ENCODE measurements around the gene AMPD3.
A peak's percentile ranks its signal among the peaks of the same experiment; 100 is the strongest.

AMPD3 gene

GRCh38 chr11:10505278-10506007, 50.4 kb downstream of the AMPD3 start:
- no peak overlapping the region for H3K4me3 ChIP-seq (ENCODE audit: low read length)
- H3K36me3 ChIP-seq (replicated peaks; ENCODE audit: low read depth, low read length) = peaks cover 62% of the 10 kb centered on the region
- H3K9me3 ChIP-seq (ENCODE audit: insufficient read depth, low read length) = no peaks in the 10 kb centered on the region
- H3K79me2 ChIP-seq (ENCODE audit: low read length) = no peaks in the 10 kb centered on the region
- no peak overlapping the region for H3K27ac ChIP-seq (ENCODE audit: low read length)
- no peak overlapping the region for H3K9ac ChIP-seq (ENCODE audit: low read length)
- TF ChIP-seq EZH2phosphoT487 (IDR thresholded peaks at IDR 0.05; ENCODE audit: low read depth) (no peak), CTCF (IDR thresholded peaks at IDR 0.05; ENCODE audit: low read depth, low read length) (no peak)
- H3K27me3 ChIP-seq (ENCODE audit: low read depth, low read length) = no peaks in the 10 kb centered on the region
- no peak overlapping the region for H3K4me2 ChIP-seq (ENCODE audit: low read length)
- H2AFZ ChIP-seq (ENCODE audit: low read depth, low read length) = no peak overlapping the region
- peaks cover 22% of the 10 kb centered on the region for H3K4me1 ChIP-seq (ENCODE audit: low read length)
- no peaks in the 10 kb centered on the region; the same call in 1 of the 2 replicates for H4K20me1 ChIP-seq (ENCODE audit: insufficient read depth, low read length)

GRCh38 chr11:10506008-10506370, 50.9 kb downstream of the AMPD3 start:
- Histone ChIP-seq H3K79me2 (ENCODE audit: low read length) (no peaks in the 10 kb centered on the region), H3K9ac (ENCODE audit: low read length) (no peak overlapping the region), H3K27ac (ENCODE audit: low read length) (no peak overlapping the region), H3K4me2 (ENCODE audit: low read length) (no peak overlapping the region), H3K27me3 (ENCODE audit: low read depth, low read length) (no peaks in the 10 kb centered on the region), H4K20me1 (ENCODE audit: insufficient read depth, low read length) (no peaks in the 10 kb centered on the region; the same call in 1 of the 2 replicates), H3K9me3 (ENCODE audit: insufficient read depth, low read length) (no peaks in the 10 kb centered on the region), H3K4me3 (ENCODE audit: low read length) (no peak overlapping the region), H3K4me1 (ENCODE audit: low read length) (peaks cover 22% of the 10 kb centered on the region), H2AFZ (ENCODE audit: low read depth, low read length) (no peak overlapping the region), H3K36me3 (replicated peaks; ENCODE audit: low read depth, low read length) (peaks cover 62% of the 10 kb centered on the region)
- TF ChIP-seq CTCF (IDR thresholded peaks at IDR 0.05; ENCODE audit: low read depth, low read length) (no peak), EZH2phosphoT487 (IDR thresholded peaks at IDR 0.05; ENCODE audit: low read depth) (no peak)

- Histone ChIP-seq H3K4me1 (ENCODE audit: low read length) (no peaks in the 10 kb centered on the region), H2AFZ (ENCODE audit: low read depth, low read length) (no peak overlapping the region), H4K20me1 (ENCODE audit: insufficient read depth, low read length) (no peaks in the 10 kb centered on the region; the same call in 1 of the 2 replicates), H3K27me3 (ENCODE audit: low read depth, low read length) (no peaks in the 10 kb centered on the region), H3K27ac (ENCODE audit: low read length) (no peak overlapping the region), H3K9me3 (ENCODE audit: insufficient read depth, low read length) (no peaks in the 10 kb centered on the region), H3K4me2 (ENCODE audit: low read length) (no peak overlapping the region), H3K79me2 (ENCODE audit: low read length) (no peaks in the 10 kb centered on the region), H3K4me3 (ENCODE audit: low read length) (no peak overlapping the region), H3K36me3 (replicated peaks; ENCODE audit: low read depth, low read length) (peaks cover 35% of the 10 kb centered on the region), H3K9ac (ENCODE audit: low read length) (no peak overlapping the region)
- no peak for TF ChIP-seq CTCF (IDR thresholded peaks at IDR 0.05; ENCODE audit: low read depth, low read length)
- TF ChIP-seq EZH2phosphoT487 (IDR thresholded peaks at IDR 0.05; ENCODE audit: low read depth) = no peak
Measured at GRCh38 chr11:10511181-10511621, 56.1 kb downstream of the AMPD3 start.

GRCh38 chr11:10514202-10514601, 59.1 kb downstream of the AMPD3 start:
- Histone ChIP-seq H2AFZ (ENCODE audit: low read depth, low read length) (no peak overlapping the region), H3K9ac (ENCODE audit: low read length) (no peak overlapping the region), H3K27ac (ENCODE audit: low read length) (no peak overlapping the region), H3K4me2 (ENCODE audit: low read length) (no peak overlapping the region), H4K20me1 (ENCODE audit: insufficient read depth, low read length) (no peaks in the 10 kb centered on the region; the same call in 1 of the 2 replicates), H3K36me3 (replicated peaks; ENCODE audit: low read depth, low read length) (peaks cover 23% of the 10 kb centered on the region), H3K27me3 (ENCODE audit: low read depth, low read length) (no peaks in the 10 kb centered on the region), H3K9me3 (ENCODE audit: insufficient read depth, low read length) (no peaks in the 10 kb centered on the region), H3K79me2 (ENCODE audit: low read length) (no peaks in the 10 kb centered on the region), H3K4me3 (ENCODE audit: low read length) (no peak overlapping the region), H3K4me1 (ENCODE audit: low read length) (no peaks in the 10 kb centered on the region)
- TF ChIP-seq EZH2phosphoT487 (IDR thresholded peaks at IDR 0.05; ENCODE audit: low read depth) = no peak
- TF ChIP-seq CTCF (IDR thresholded peaks at IDR 0.05; ENCODE audit: low read depth, low read length) = peak; percentile 37
